Endothelial cell (in vitro differentiated cells): ENCODE measurements around the gene FTO. TPM values are rescaled to one million over a fixed set of nuclear protein-coding genes. Genes with fewer than 3 reads are reported as not detected.

ENCODE experiments used
- DNase-seq: peaks from one replicate; pipeline ENCODE4 v3.0.0; 2021; ENCODE audit warnings: low spot score
- H3K27ac Mint-ChIP-seq: one replicate; pipeline ENCODE4 v1.8.0; 2021; ENCODE audit warnings: mixed read lengths, inconsistent platforms; ENCODE audit not compliant: unreplicated experiment
- H3K27me3 Mint-ChIP-seq: one replicate; pipeline ENCODE4 v1.8.0; 2021; ENCODE audit warnings: mild to moderate bottlenecking, moderate library complexity, mixed read lengths, inconsistent platforms; ENCODE audit not compliant: unreplicated experiment
- H3K36me3 Mint-ChIP-seq: one replicate; pipeline ENCODE4 v1.8.0; 2021; ENCODE audit warnings: mild to moderate bottlenecking, low read depth, mixed read lengths, inconsistent platforms; ENCODE audit not compliant: unreplicated experiment
- H3K4me1 Mint-ChIP-seq: one replicate; pipeline ENCODE4 v1.8.0; 2021; ENCODE audit warnings: mild to moderate bottlenecking, mixed read lengths, inconsistent platforms; ENCODE audit not compliant: unreplicated experiment
- H3K4me3 Mint-ChIP-seq: one replicate; pipeline ENCODE4 v1.8.0; 2021; ENCODE audit warnings: mild to moderate bottlenecking, mixed read lengths, inconsistent platforms; ENCODE audit not compliant: unreplicated experiment
- H3K9me3 Mint-ChIP-seq: one replicate; pipeline ENCODE4 v1.8.0; 2021; ENCODE audit warnings: mixed read lengths, inconsistent platforms; ENCODE audit not compliant: unreplicated experiment
- CTCF ChIP-seq: fragments of 200-600 bp; sonication (generic); IDR thresholded peaks from one replicate; pipeline ENCODE4 v1.5.0; 2021; ENCODE audit warnings: antibody characterized with exemption; ENCODE audit not compliant: unreplicated experiment
- total RNA-seq: library from RNA; stranded (reverse); fragmentation: NEBNext Ultra II Directional; extraction: Animal tissue kit (Norgen Biotek cat#: 25700); gene quantifications from one replicate; pipeline ENCODE4 v1.2.1, GENCODE V29; 2021; ENCODE audit not compliant: unreplicated experiment

The FTO gene
- total RNA-seq, 1 donor from 2014 or later, result 83.8 TPM

GRCh38 chr16:53744449-53744848, 40.5 kb downstream of the FTO start:
- Mint-ChIP-seq H3K4me1 (peaks cover 15% of the 10 kb centered on the region), H3K36me3 (no peaks in the 10 kb centered on the region), H3K27me3 (peaks cover 1% of the 10 kb centered on the region), H3K9me3 (no peaks in the 10 kb centered on the region), H3K4me3 (no peak overlapping the region), H3K27ac (no peak overlapping the region)
- DNase-seq, result no peak
- TF ChIP-seq CTCF, result no peak

- Mint-ChIP-seq H3K4me1 (peaks cover 15% of the 10 kb centered on the region), H3K9me3 (no peaks in the 10 kb centered on the region), H3K27ac (no peak overlapping the region), H3K27me3 (peaks cover 1% of the 10 kb centered on the region), H3K4me3 (no peak overlapping the region), H3K36me3 (no peaks in the 10 kb centered on the region)
- no peak for DNase-seq
- no peak for TF ChIP-seq CTCF
Measured at GRCh38 chr16:53745086-53745485, 41.1 kb downstream of the FTO start.

- Mint-ChIP-seq H3K4me3 (no peak overlapping the region), H3K4me1 (peaks cover 15% of the 10 kb centered on the region), H3K36me3 (no peaks in the 10 kb centered on the region), H3K9me3 (no peaks in the 10 kb centered on the region), H3K27me3 (peaks cover 1% of the 10 kb centered on the region), H3K27ac (no peak overlapping the region)
- DNase-seq, result no peak
- no peak for TF ChIP-seq CTCF
Measured at GRCh38 chr16:53745753-53746266, 41.9 kb downstream of the FTO start.

GRCh38 chr16:53752560-53752959, 48.6 kb downstream of the FTO start:
- TF ChIP-seq CTCF, result no peak
- no peaks in the 10 kb centered on the region for H3K9me3 Mint-ChIP-seq
- H3K4me3 Mint-ChIP-seq, result no peak overlapping the region
- H3K36me3 Mint-ChIP-seq, result no peaks in the 10 kb centered on the region
- H3K27ac Mint-ChIP-seq, result no peak overlapping the region
- no peak for DNase-seq
- H3K4me1 Mint-ChIP-seq, result peaks cover 19% of the 10 kb centered on the region
- no peaks in the 10 kb centered on the region for H3K27me3 Mint-ChIP-seq

- H3K27me3 Mint-ChIP-seq, result no peaks in the 10 kb centered on the region
- no peak overlapping the region for H3K27ac Mint-ChIP-seq
- DNase-seq, result no peak
Measured at GRCh38 chr16:53753431-53753830, 49.5 kb downstream of the FTO start.

More at GRCh38 chr16:53753431-53753830, 49.5 kb downstream of the FTO start:
- Mint-ChIP-seq H3K9me3 (no peaks in the 10 kb centered on the region), H3K36me3 (no peaks in the 10 kb centered on the region), H3K4me1 (peaks cover 24% of the 10 kb centered on the region), H3K4me3 (no peak overlapping the region)
- TF ChIP-seq CTCF, result no peak
